DMS114 treated with DMSO at 0.1 percent for 48 hours (cell line): Measurements from ENCODE around the gene LMX1A.

Source experiments
- DNase-seq: peaks from one replicate; lab custom pipeline; 2025; ENCODE audit not compliant: unreplicated experiment; lab: John Stamatoyannopoulos, UW

Gene LMX1A

DNA sequence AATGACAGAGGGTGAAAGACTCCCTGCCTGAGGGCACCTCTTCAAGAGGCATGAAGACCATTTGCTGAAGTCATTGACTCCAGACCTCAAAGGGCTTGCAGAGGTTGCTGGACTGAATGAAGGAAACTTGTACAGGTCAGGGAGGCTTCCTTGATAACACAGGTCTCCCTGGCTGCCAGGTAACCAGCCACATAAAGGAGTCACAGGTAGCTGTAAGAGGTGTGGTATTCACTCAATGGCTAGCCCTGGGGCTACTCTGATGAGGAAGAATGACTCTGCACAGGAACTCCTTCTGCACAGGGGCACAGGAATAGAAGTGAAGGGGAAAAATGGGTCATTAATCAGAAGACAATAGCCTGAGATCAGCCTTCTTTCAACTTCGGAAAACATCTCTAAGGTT, 187.5 kb downstream of the LMX1A start:
- DNase-seq = no peak

- DNase-seq = no peak
Observed at GRCh38 chr1:165168467-165168866, 188.0 kb downstream of the LMX1A start.

DNA sequence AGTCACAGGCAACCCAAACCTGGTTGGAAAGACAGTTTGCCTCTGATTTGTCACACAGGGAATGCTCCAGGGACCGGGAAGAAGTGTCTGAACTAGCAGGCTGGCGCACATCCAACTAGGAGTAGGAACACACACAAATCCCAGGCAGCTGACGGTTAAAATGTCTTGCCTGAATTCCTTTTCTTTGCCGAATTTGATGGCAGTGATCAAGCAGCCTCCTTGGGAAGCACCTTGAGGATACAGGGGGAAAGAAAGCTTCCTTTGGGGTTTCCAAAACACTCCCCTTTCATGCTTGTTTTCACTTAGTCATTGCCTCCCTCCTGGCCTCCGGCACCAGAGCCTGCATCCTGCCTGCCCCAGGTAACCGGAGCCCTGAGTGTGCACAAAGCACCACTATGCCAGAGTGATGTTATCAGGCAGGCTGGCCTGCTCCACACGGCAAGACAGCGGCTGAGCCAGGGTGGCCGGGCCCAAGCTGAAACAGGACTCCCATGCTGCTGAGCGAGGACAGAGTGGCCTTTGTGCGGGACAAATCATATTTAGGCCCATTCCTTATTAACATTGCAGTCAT, 193.8 kb downstream of the LMX1A start:
- no peak for DNase-seq

DNA sequence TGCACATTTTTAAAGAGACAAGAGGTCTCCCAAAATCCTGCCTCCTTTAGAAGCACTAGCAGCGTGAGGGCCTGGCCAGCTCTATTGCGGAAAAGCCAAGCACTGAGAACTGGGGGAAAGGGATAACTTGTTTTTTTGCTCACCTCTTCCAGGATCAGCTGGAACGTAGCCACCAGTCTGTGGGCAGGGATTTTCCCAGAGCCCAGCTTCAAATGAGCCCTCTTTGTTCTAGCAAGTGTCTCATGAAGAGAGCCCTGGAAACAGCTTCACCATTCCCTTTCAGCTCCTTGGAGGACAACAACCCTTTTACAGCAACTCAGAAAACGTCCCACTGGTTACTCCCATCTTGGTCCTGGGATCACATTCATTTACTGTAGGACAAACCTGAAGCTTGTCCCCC, 195.4 kb downstream of the LMX1A start:
- no peak for DNase-seq

DNA sequence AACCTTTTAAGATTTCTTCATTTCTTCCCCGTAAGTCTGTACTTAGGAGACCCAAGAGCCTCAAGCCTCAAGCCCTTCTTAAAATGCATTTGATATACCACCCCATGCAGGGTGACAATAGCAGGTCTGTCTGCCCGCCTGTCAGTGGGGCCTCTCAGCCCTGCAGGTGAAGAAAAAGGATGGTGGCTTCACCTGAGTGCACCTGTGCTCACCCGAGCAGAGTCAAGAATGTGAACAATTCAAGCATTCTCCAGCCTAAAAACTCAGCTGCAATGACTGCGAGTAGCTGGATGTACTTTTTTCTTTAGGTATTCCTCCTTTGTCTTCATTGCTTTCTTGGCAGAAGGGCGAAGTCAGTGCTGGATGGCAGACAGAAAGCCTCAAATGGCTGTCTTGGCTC, 203.3 kb downstream of the LMX1A start:
- no peak for DNase-seq

DNA sequence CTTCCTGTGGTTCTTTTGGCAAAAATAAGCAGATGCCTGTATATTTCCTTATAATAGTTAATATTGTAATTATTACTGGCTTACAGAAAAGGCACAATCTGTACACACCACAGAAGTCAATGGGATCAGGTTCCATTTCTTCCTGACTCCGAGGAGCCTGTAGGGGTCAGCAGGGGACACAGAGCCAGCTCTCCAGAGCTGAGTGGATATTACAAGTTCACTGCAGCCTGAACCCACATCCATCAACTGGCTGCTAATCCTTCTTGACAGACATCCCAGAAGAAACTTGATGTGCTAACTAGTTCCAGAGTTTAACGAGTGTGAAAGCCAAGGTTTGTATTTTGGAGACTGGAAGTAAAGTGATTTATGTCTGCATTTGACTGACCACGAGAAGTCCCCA, 203.8 kb downstream of the LMX1A start:
- DNase-seq = no peak

GRCh38 chr1:165152109-165152508, 204.4 kb downstream of the LMX1A start:
- no peak for DNase-seq
